GM21576 (cell line): ENCODE data around the gene NSF.
"Not testable (repeated sequence)": the region's sequence is repeated elsewhere in the genome, so short reads cannot be mapped to it uniquely, and the experiment has no call there.

Experiments used
- ATAC-seq: cut with Tn5 transposase; IDR thresholded peaks from one replicate; pipeline ENCODE4 v1.9.1; 2021; ENCODE audit warnings: mild to moderate bottlenecking, moderate library complexity; ENCODE audit not compliant: unreplicated experiment

The NSF gene

DNA sequence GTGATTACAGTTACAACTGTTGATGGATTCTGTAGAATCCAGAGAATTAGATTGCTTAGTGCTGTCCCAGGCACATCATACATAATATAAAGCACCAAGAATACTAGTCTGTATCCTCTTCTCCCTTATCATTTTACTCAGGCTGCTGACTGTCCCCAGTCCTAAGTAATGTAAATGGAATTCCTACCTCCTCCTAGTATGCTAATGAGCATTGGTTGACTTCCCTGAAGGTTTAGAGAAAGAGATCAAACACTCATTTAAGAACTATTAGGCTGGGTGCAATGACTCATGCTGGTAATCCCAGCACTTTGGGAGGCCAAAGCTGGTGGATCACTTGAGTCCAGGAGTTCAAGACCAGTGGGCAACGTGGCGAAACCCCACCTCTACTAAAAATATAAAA is 37.0 kb downstream of the NSF start:
- not testable (repeated sequence) for ATAC-seq

DNA sequence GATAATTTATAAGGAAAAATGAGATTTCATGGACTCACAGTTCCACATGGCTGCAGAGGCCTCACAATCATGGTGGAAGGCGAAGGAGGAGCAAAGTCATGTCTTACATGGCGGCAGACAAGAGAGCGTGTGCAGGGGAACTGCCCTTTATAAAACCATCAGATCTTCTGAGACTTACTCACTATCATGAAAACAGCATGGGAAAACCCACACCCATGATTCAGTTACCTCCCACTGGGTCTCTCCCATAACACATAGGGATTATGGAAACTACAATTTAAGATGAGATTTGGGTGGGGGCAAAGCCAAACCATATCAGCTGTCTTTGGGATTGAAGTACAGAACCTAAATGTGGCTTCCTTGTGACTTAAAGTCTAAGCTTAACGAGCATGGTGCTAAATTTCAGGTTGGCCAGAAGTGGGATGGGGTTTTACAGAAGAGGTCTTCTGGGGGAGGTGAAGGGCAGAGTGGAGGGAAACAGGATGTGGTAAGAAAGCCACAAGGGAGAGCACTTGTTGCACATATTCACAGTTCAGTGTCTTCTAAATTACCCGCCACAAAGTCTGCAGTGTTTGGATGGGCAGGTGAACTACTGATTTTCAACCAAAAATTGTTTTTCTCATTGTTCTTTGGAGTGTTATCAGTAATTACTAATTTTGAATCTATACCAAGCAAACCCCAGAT is 38.4 kb downstream of the NSF start:
- ATAC-seq: not testable (repeated sequence)

GRCh38 chr17:46632146-46632545 is 41.7 kb downstream of the NSF start:
- ATAC-seq: not testable (repeated sequence)

GRCh38 chr17:46634844-46635243 is 44.4 kb downstream of the NSF start:
- ATAC-seq: not testable (repeated sequence)

- ATAC-seq: not testable (repeated sequence)
These were observed 51.6 kb downstream of the NSF start for GRCh38 chr17:46641861-46642656.

GRCh38 chr17:46647251-46647650 is 56.8 kb downstream of the NSF start:
- ATAC-seq: not testable (repeated sequence)

GRCh38 chr17:46647688-46648278 is 57.3 kb downstream of the NSF start:
- not testable (repeated sequence) for ATAC-seq

DNA sequence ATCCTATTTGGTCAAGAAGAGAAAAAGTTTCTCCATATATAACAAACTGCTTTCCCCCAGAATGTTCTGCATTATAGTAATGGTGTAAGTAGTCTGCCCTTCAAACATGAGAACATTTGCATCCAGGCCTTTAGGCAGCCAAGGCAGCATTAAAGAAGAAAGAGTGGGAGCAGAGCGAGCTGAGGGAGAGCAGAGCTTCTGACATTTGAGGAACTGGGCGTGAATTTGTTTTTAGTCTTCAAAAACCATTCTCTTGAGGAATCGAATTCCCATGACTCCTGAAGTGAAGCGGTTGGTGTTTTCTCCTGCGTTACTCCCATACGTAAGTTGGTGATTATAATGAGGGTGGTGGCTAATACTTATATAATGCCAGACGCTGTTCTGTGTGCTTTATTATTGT is 58.8 kb downstream of the NSF start:
- not testable (repeated sequence) for ATAC-seq

GRCh38 chr17:46652024-46652643 is 61.7 kb downstream of the NSF start:
- not testable (repeated sequence) for ATAC-seq

GRCh38 chr17:46658235-46658634 is 67.8 kb downstream of the NSF start:
- not testable (repeated sequence) for ATAC-seq

DNA sequence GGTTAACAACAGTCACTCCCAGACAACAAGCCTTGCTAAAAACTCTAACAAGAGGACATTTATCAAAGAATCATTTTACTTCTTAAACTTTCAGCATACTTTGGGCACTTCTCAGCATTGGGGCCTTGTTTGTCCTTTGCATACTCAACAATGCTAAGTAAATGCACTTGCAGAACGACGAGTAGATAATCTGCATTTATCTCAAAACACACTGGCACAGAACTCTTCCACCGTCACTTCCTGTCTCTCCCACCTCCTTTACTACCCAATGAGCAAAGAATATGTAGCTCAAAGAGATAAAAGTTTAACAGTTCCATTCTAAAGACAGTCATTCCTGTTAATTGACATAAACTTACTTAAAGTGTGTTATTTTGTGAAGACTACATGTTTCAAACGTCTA is 69.2 kb downstream of the NSF start:
- not testable (repeated sequence) for ATAC-seq

GRCh38 chr17:46663123-46663522 is 72.7 kb downstream of the NSF start:
- not testable (repeated sequence) for ATAC-seq

GRCh38 chr17:46663552-46663951 is 73.1 kb downstream of the NSF start:
- not testable (repeated sequence) for ATAC-seq

GRCh38 chr17:46665969-46666368 is 75.5 kb downstream of the NSF start:
- ATAC-seq: not testable (repeated sequence)

GRCh38 chr17:46670789-46671188 is 80.3 kb downstream of the NSF start:
- not testable (repeated sequence) for ATAC-seq

DNA sequence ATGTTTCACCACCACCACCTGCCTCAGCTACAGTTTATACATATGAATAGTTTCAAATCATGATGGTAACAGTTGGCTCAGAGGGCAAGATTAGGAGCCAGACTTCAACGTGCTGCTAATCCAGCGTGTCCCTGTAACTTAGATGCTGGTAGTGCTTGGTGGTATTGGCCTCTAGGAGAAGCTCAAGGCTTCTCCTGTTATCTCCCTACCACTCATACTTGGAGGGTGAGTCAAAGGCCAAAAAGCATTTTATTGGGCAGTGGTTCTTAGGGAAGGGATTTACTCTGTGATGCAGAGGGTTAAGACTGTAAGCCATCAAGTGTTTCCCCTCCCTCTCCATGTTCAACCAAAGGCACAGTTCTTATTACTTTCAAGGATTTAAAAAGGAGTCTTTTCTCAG is 82.3 kb downstream of the NSF start:
- not testable (repeated sequence) for ATAC-seq

DNA sequence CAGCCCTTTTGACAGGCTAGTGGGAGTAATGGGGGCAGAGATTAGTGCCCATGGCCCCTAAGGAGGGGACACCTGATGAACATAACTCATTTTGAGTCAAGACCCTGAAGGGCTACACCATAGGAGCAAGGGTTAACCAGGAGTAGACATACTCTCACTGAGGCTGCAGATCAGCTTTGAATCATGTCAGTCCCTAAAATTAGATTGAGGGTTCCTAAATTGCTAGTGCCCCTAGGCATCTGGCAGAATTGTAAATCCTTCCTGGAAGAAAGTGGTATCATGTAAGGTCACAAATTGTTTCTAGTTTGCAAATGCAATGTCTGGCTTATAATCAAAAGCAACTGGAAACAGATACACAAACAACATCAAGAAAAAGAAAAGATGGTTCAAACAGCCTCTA is 87.3 kb downstream of the NSF start:
- ATAC-seq: not testable (repeated sequence)

DNA sequence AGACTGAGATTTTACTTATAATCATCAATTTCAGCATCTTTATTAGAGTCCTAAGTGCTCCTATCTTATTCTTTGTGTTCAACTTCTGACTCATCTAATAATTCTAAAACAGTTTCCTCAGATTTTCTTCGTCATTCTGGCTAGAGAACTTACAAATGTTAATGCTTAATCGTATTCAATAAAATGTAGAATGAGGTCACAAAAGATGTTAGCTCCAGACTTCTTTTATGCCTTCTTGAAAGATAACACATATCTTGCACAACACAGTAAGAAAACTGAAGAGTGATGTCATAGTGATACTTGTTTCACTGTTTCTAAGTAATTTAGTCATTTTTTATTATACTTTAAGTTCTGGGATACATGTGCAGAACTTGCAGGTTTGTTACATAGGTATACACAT is 93.2 kb downstream of the NSF start:
- not testable (repeated sequence) for ATAC-seq

DNA sequence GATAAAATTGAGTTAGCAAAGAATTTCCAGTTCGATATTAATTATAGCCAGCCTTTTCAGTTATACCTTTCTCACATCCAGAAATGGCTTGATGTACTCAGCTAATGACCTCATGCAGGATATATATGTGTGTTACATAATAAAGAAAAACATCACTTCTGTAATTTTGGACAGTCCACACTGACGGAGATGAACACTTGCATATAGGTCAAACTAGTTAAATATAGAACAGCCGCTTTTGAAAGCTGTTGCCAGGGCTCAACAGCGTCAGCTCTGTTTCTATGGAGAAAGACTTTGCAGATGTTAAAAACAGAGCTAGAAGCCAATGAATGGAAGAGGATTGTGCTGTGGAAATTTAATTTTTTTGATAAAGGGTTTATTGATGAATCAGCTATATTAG is 94.8 kb downstream of the NSF start:
- ATAC-seq: not testable (repeated sequence)

DNA sequence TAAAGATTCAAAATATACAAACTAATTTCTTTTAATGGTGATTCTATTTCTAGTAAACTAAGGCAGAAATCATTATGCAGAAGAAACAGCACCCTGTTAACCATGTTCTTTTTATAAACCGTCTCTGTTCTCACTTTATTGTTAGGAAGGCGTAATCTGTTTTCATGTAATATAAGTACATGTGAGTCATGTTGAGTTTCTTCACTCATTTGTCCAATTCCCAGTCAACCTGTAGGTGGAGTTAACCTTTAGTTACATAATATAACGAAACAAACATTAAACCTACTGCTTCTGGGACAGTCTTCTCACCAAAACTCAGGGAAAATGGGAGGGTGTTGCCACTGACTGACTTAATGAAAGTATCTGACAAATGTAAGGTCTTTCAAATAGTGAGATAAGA is 101.7 kb downstream of the NSF start:
- ATAC-seq: not testable (repeated sequence)

DNA sequence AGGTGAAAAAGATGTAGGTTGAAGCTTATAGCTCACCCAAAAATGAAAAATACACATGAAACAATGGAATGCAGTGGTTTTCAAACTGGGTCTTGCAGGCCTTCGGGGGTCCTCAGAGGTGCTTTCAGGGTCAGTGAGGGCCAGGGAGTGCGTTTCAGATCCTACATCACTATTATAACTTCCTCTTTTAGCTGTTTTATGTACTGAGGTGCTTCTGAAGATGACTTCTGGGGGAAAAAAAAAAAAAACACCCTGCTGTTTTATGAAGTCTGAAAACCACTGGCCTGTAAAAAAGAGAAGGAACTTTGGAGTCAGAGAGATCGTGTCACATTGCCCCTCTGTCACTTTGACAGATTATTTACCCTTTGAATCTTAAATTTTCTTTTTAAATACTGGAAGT is 102.8 kb downstream of the NSF start:
- not testable (repeated sequence) for ATAC-seq
